ENCODE results near the gene RFC4.

Gene RFC4

DNA sequence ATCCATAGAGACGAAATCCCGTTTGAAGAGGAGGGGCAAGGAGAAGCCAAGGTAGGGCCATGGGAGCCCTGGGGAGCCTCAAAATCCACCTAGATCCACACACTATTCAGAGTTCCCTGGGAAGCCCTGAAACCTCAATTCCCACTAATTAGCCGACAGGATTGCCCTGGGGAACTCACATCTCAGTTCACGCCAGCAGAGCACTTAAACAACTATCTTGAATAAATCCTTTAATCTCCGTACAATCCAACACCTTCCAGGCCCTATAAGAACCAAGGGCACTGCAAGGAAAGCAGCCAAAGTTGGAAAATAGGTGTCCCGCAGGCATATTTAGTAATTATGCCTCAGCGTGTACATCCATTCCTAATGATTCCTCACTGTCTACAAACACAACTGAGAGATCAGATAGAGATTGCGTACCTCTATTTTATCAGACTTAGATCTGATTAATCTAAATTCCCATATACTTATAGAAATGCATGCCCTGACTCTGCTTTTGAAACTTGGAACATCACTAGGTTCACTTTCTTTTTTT, 48.5 kb downstream of the RFC4 start:
- no peak overlapping the region for H3K4me3 ChIP-seq (ENCODE audit: low read depth, low read length)
- DNase-seq (ENCODE audit: low read depth): no peak
- TF ChIP-seq, protein P1, sequence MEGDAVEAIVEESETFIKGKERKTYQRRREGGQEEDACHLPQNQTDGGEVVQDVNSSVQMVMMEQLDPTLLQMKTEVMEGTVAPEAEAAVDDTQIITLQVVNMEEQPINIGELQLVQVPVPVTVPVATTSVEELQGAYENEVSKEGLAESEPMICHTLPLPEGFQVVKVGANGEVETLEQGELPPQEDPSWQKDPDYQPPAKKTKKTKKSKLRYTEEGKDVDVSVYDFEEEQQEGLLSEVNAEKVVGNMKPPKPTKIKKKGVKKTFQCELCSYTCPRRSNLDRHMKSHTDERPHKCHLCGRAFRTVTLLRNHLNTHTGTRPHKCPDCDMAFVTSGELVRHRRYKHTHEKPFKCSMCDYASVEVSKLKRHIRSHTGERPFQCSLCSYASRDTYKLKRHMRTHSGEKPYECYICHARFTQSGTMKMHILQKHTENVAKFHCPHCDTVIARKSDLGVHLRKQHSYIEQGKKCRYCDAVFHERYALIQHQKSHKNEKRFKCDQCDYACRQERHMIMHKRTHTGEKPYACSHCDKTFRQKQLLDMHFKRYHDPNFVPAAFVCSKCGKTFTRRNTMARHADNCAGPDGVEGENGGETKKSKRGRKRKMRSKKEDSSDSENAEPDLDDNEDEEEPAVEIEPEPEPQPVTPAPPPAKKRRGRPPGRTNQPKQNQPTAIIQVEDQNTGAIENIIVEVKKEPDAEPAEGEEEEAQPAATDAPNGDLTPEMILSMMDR (IDR thresholded peaks at IDR 0.05; ENCODE audit: insufficient read depth, low read depth, low read length, missing control alignments): no peak

DNA sequence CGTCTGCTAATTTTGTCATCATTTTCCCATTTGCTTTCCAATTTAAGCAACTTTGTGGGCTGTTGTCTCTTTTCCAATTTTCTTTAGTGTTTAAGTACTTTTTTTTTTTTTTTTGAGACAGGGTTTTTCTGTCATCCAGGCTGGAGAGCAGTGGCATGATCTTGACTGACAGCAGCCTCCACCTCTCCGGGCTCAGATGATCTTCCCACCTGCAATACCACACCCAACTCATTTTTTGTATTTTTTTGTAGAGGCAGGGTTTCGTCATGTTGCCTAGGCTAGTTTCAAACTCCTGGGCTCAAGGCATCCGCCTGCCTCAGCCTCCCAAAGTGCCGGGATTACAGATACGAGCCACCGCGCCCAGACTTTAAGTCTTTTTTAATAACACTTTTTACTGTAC, 49.1 kb downstream of the RFC4 start:
- no peak for DNase-seq (ENCODE audit: low read depth)
- H3K4me3 ChIP-seq (ENCODE audit: low read depth, low read length): no peak overlapping the region
- TF ChIP-seq, protein P1 (IDR thresholded peaks at IDR 0.05; ENCODE audit: insufficient read depth, low read depth, low read length, missing control alignments): no peak

GRCh38 chr3:186754871-186755270, 51.4 kb downstream of the RFC4 start:
- H3K4me3 ChIP-seq (ENCODE audit: low read depth, low read length): no peak overlapping the region
- no peak for DNase-seq (ENCODE audit: low read depth)
- TF ChIP-seq, protein P1 (IDR thresholded peaks at IDR 0.05; ENCODE audit: insufficient read depth, low read depth, low read length, missing control alignments): no peak

GRCh38 chr3:186754006-186754405, 52.3 kb downstream of the RFC4 start:
- no peak overlapping the region for H3K4me3 ChIP-seq (ENCODE audit: low read depth, low read length)
- TF ChIP-seq, protein P1 (IDR thresholded peaks at IDR 0.05; ENCODE audit: insufficient read depth, low read depth, low read length, missing control alignments): no peak
- no peak for DNase-seq (ENCODE audit: low read depth)

GRCh38 chr3:186751480-186751879, 54.8 kb downstream of the RFC4 start:
- TF ChIP-seq, protein P1 (IDR thresholded peaks at IDR 0.05; ENCODE audit: insufficient read depth, low read depth, low read length, missing control alignments): no peak
- DNase-seq (ENCODE audit: low read depth): no peak
- H3K4me3 ChIP-seq (ENCODE audit: low read depth, low read length): no peak overlapping the region

DNA sequence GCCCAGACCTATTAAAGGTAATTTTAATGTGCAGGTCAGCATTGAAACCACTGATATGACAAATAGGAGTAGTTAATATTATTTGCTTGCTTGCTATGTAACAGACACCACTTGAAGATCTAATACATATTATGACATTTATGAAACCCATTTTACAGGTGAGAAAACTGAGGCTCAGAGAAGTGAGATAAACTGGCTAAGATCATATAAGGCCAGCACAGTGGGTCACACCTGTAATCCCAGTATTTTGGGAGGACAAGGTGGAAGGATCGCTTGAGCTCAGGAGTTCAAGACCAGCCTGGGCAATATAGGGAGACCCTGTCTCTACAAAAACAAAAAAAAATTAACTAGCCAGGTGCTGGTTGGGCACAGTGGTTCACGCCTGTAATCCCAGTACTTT, 56.0 kb downstream of the RFC4 start:
- no peak overlapping the region for H3K4me3 ChIP-seq (ENCODE audit: low read depth, low read length)
- TF ChIP-seq, protein P1 (IDR thresholded peaks at IDR 0.05; ENCODE audit: insufficient read depth, low read depth, low read length, missing control alignments): no peak
- no peak for DNase-seq (ENCODE audit: low read depth)

- DNase-seq (ENCODE audit: low read depth): peak; percentile 12
- no peak overlapping the region for H3K4me3 ChIP-seq (ENCODE audit: low read depth, low read length)
- TF ChIP-seq, protein P1 (IDR thresholded peaks at IDR 0.05; ENCODE audit: insufficient read depth, low read depth, low read length, missing control alignments): no peak
Observed at GRCh38 chr3:186746008-186746407, 60.3 kb downstream of the RFC4 start.
